ENCODE results near the gene NID1.

NID1 gene

DNA sequence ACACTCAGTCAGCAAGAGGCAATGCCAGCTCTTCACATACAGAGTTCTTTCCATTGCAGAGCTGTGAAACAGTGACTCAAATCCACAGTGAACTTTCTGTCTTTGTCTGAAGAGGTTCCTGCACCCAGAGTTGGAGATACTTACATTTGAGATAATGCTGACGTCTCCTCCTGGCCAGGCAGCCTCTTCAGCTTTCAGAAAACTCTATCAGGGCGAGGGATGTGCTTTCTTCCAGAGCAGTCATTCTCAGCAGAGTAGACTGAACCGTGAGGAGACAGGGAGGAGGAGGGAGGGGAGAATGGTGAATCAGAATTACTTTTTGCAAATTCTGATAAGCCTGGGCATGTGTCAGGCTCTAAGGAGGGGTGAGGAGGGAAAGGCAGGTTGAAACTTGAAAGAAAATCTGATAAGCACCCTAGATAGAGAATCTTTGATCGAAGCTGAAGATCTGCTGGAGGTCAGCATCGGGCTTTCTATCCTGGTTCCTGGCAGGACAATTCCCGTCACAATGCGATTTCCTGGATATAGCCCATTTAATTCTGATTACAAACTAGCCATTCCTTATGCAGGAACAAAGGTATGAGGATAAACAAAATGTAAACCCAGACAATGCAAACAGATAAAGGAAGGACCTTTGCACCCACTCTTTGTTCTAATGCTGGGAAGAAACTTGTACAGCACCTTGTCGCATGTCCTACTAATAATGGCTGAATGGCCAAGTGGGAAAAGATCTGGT is 18.9 kb upstream of the NID1 start:
- no peak for TF ChIP-seq CTCF (conservative IDR thresholded peaks at IDR 0.05; ENCODE audit: low read depth, low read length)
- H3K4me1 ChIP-seq (ENCODE audit: low read depth, poor library complexity, severe bottlenecking), result no peaks in the 10 kb centered on the region
- no peak overlapping the region for H3K9ac ChIP-seq
- no peaks in the 10 kb centered on the region for H3K36me3 ChIP-seq (ENCODE audit: insufficient read depth)
- no peak overlapping the region for H3K4me3 ChIP-seq (IDR thresholded peaks at IDR 0.05; ENCODE audit: insufficient read depth, low read depth, low read length)
- H3K27ac ChIP-seq, result no peak overlapping the region
- no peaks in the 10 kb centered on the region for H3K27me3 ChIP-seq (ENCODE audit: insufficient read depth, low read depth)
- H3K4me2 ChIP-seq, result no peak overlapping the region
- no peak overlapping the region for H2AFZ ChIP-seq (ENCODE audit: low read depth)
- H3K79me2 ChIP-seq (ENCODE audit: insufficient read depth, low read depth), result no peaks in the 10 kb centered on the region
- H4K20me1 ChIP-seq (ENCODE audit: insufficient read depth), result no peaks in the 10 kb centered on the region

- TF ChIP-seq CTCF (conservative IDR thresholded peaks at IDR 0.05; ENCODE audit: low read depth, low read length), result no peak
- Histone ChIP-seq H2AFZ (ENCODE audit: low read depth) (no peak overlapping the region), H3K79me2 (ENCODE audit: insufficient read depth, low read depth) (no peaks in the 10 kb centered on the region), H3K4me3 (IDR thresholded peaks at IDR 0.05; ENCODE audit: insufficient read depth, low read depth, low read length) (no peak overlapping the region), H4K20me1 (ENCODE audit: insufficient read depth) (no peaks in the 10 kb centered on the region), H3K4me2 (no peak overlapping the region), H3K9ac (no peak overlapping the region), H3K4me1 (ENCODE audit: low read depth, poor library complexity, severe bottlenecking) (no peaks in the 10 kb centered on the region), H3K27me3 (ENCODE audit: insufficient read depth, low read depth) (no peaks in the 10 kb centered on the region), H3K36me3 (ENCODE audit: insufficient read depth) (no peaks in the 10 kb centered on the region), H3K27ac (no peak overlapping the region)
Measured at GRCh38 chr1:236082526-236082925, 17.6 kb upstream of the NID1 start.

- Histone ChIP-seq H3K4me3 (IDR thresholded peaks at IDR 0.05; ENCODE audit: insufficient read depth, low read depth, low read length) (no peak overlapping the region), H2AFZ (ENCODE audit: low read depth) (no peak overlapping the region), H4K20me1 (ENCODE audit: insufficient read depth) (no peaks in the 10 kb centered on the region), H3K9ac (no peak overlapping the region), H3K36me3 (ENCODE audit: insufficient read depth) (no peaks in the 10 kb centered on the region), H3K4me1 (ENCODE audit: low read depth, poor library complexity, severe bottlenecking) (no peaks in the 10 kb centered on the region), H3K4me2 (no peak overlapping the region), H3K27me3 (ENCODE audit: insufficient read depth, low read depth) (no peaks in the 10 kb centered on the region), H3K79me2 (ENCODE audit: insufficient read depth, low read depth) (no peaks in the 10 kb centered on the region), H3K27ac (no peak overlapping the region)
- no peak for TF ChIP-seq CTCF (conservative IDR thresholded peaks at IDR 0.05; ENCODE audit: low read depth, low read length)
Measured at GRCh38 chr1:236081546-236082227, 16.8 kb upstream of the NID1 start.

DNA sequence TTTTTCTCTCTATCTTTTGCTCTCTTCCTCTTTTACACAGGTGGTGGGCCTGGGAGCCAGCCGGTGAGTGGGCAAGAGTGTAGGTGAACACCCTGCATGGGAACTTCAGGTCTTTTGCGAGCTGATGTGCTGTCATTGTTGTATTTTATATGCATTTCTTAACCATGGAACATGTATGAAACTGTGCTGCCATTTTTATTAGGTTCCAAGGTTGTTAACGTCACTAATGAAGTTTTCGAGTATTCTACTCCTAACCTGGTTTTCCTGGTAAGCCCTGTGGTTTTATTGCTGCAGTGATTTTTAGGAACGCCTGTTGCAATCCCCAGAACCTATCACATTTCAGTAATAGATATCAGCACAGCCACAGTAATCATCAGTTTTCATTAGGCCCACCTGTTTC is 14.8 kb upstream of the NID1 start:
- H3K27ac ChIP-seq, result no peak overlapping the region
- no peak overlapping the region for H3K4me3 ChIP-seq (IDR thresholded peaks at IDR 0.05; ENCODE audit: insufficient read depth, low read depth, low read length)
- no peaks in the 10 kb centered on the region for H3K27me3 ChIP-seq (ENCODE audit: insufficient read depth, low read depth)
- no peak for TF ChIP-seq CTCF (conservative IDR thresholded peaks at IDR 0.05; ENCODE audit: low read depth, low read length)
- H3K79me2 ChIP-seq (ENCODE audit: insufficient read depth, low read depth), result no peaks in the 10 kb centered on the region
- H3K9ac ChIP-seq, result no peak overlapping the region
- H3K4me1 ChIP-seq (ENCODE audit: low read depth, poor library complexity, severe bottlenecking), result no peaks in the 10 kb centered on the region
- H2AFZ ChIP-seq (ENCODE audit: low read depth), result no peak overlapping the region
- H3K4me2 ChIP-seq, result no peak overlapping the region
- H3K36me3 ChIP-seq (ENCODE audit: insufficient read depth), result no peaks in the 10 kb centered on the region
- no peaks in the 10 kb centered on the region for H4K20me1 ChIP-seq (ENCODE audit: insufficient read depth)
